Right renal cortex interstitium (tissue), 3 donors: ENCODE results near the gene TMEM259. TPM values are rescaled to one million over a fixed set of nuclear protein-coding genes. Genes with fewer than 3 reads are reported as not detected.

Experiments used
- DNase-seq, 3 donors: peaks; one replicate each; pipeline ENCODE4 v3.0.0-alpha.2; 2013; ENCODE audit warnings: low read depth in 3 of 3, low spot score in 2 of 3
- polyA plus RNA-seq, 3 donors: library from polyadenylated mRNA; unstranded; fragments of 120-200 nt; gene quantifications; one replicate each; pipeline ENCODE4 v1.2.1, GENCODE V29; 2013; ENCODE audit not compliant: insufficient read length in 3 of 3

Gene TMEM259
- polyA plus RNA-seq, 3 donors: 86.9 to 103 (median 93.5) TPM

- DNase-seq: no peak
These were observed 30.2 kb downstream of the TMEM259 start for GRCh38 chr19:990746-991145.

GRCh38 chr19:990119-990571 lies 30.8 kb downstream of the TMEM259 start:
- DNase-seq: no peak

- DNase-seq: no peak
These were observed 31.4 kb downstream of the TMEM259 start for GRCh38 chr19:989381-990081.

- DNase-seq: no peak
These were observed 32.4 kb downstream of the TMEM259 start for GRCh38 chr19:988510-988909.

- no peak for DNase-seq
These were observed 32.8 kb downstream of the TMEM259 start for GRCh38 chr19:988081-988480.

- no peak for DNase-seq
These were observed 34.8 kb downstream of the TMEM259 start for GRCh38 chr19:986083-986482.

GRCh38 chr19:984165-984967 lies 36.6 kb downstream of the TMEM259 start, which contains the start of gene WDR18:
TSS of gene WDR18 (plus strand) at chr19:984345. CDS start at chr19:984354, 9 bp downstream.
- peak; percentile 54 to 82 (median 78) for DNase-seq

GRCh38 chr19:982567-983170 lies 38.3 kb downstream of the TMEM259 start:
- DNase-seq: peak in 1 of 3 donors; percentile 56

- no peak for DNase-seq
These were observed 40.6 kb downstream of the TMEM259 start for GRCh38 chr19:980133-980998.

- no peak for DNase-seq
These were observed 41.6 kb downstream of the TMEM259 start for GRCh38 chr19:979318-979741.

- DNase-seq: no peak
These were observed 43.9 kb downstream of the TMEM259 start for GRCh38 chr19:977058-977464.

- DNase-seq: no peak
These were observed 44.4 kb downstream of the TMEM259 start for GRCh38 chr19:976476-976875.

GRCh38 chr19:974564-975257 lies 46.2 kb downstream of the TMEM259 start:
- DNase-seq: no peak

GRCh38 chr19:973726-974563 lies 47.0 kb downstream of the TMEM259 start:
- DNase-seq: no peak

- no peak for DNase-seq
These were observed 48.6 kb downstream of the TMEM259 start for GRCh38 chr19:972281-972680.

GRCh38 chr19:971795-972194 lies 49.1 kb downstream of the TMEM259 start:
- DNase-seq: no peak

- no peak for DNase-seq
These were observed 50.2 kb downstream of the TMEM259 start for GRCh38 chr19:970695-971094.

- DNase-seq: no peak
These were observed 54.3 kb downstream of the TMEM259 start for GRCh38 chr19:966485-967088.
